ENCODE results near the gene PDCD1LG2. TPM values are rescaled to one million over a fixed set of nuclear protein-coding genes. Genes with fewer than 3 reads are reported as not detected.

The PDCD1LG2 gene
- total and polyA plus RNA-seq, 2 of the 8 experiments (the other 6 are each of a cell fraction or from before 2014, with no cell fraction given) = not detected

- Histone ChIP-seq H2BK20ac (ENCODE audit: low read length) (no peak overlapping the region), H3K9me3 (ENCODE audit: insufficient read depth in 2 of 2, low read depth in 1 of 2, low read length in 1 of 2) (no peaks in the 10 kb centered on the region), H2AK5ac (ENCODE audit: low read depth, low read length) (no peak overlapping the region), H3K9ac (replicated peaks in 1 of 4; ENCODE audit: extremely low read depth in 1 of 4, low read depth in 3 of 4, low read length in 3 of 4) (no peak overlapping the region), H4K8ac (ENCODE audit: extremely low read depth, insufficient read depth, low read length) (no peak overlapping the region), H3K23ac (ENCODE audit: insufficient read length) (no peak overlapping the region), H3K4me1 (replicated peaks in 1 of 4; ENCODE audit: control insufficient read depth in 3 of 4, insufficient read depth in 4 of 4, low read length in 3 of 4) (peaks cover 3 to 11% (median 6%) of the 10 kb centered on the region in 4 experiments; a peak in 5 of 7 replicates), H2BK12ac (ENCODE audit: low read depth, low read length) (no peak overlapping the region), H3K36me3 (ENCODE audit: control insufficient read depth in 2 of 4, insufficient read depth in 4 of 4, low read length in 3 of 4) (no peaks in the 10 kb centered on the region), H3K27ac (ENCODE audit: low read depth, low read length) (no peak overlapping the region), H4K20me1 (replicated peaks in 1 of 2; ENCODE audit: control insufficient read depth in 1 of 2, insufficient read depth in 2 of 2, low read length in 2 of 2) (no peaks in the 10 kb centered on the region), H4K5ac (ENCODE audit: insufficient read length, low read depth, low read length) (no peak overlapping the region), H2BK15ac (ENCODE audit: low read length) (no peak overlapping the region), H3K27me3 (replicated peaks in 1 of 4; ENCODE audit: control insufficient read depth in 3 of 4, extremely low read depth in 1 of 4, insufficient read depth in 3 of 4, low read length in 3 of 4) (no peaks in the 10 kb centered on the region), H2BK120ac (replicated peaks; ENCODE audit: low read depth, low read length) (no peak overlapping the region), H4K91ac (replicated peaks; ENCODE audit: insufficient read length, low read length) (no peak overlapping the region), H3K4me3 (ENCODE audit: extremely low read depth in 1 of 4, insufficient read depth in 2 of 4, low read depth in 3 of 4, low read length in 4 of 4) (no peak overlapping the region), H3K23me2 (ENCODE audit: low read depth, low read length) (no peaks in the 10 kb centered on the region), H3K14ac (ENCODE audit: insufficient read length) (no peak overlapping the region), H3K18ac (ENCODE audit: extremely low read depth, low read length) (no peak overlapping the region), H3K79me2 (ENCODE audit: control insufficient read depth in 1 of 2, insufficient read depth in 2 of 2, low read length in 2 of 2) (no peaks in the 10 kb centered on the region), H2AFZ (ENCODE audit: low read length) (no peak overlapping the region), H3K4ac (replicated peaks; ENCODE audit: insufficient read length, low read depth, low read length) (no peak overlapping the region), H3K79me1 (ENCODE audit: low read depth, low read length) (no peaks in the 10 kb centered on the region), H3K56ac (replicated peaks; ENCODE audit: insufficient read length, low read depth, low read length) (no peak overlapping the region), H3K4me2 (ENCODE audit: insufficient read depth in 1 of 2, low read depth in 2 of 2, low read length in 2 of 2) (no peak overlapping the region), H2BK5ac (ENCODE audit: low read depth, low read length) (no peak overlapping the region)
- CTCF ChIA-PET (ENCODE audit: partially characterized antibody) = no interaction called here
- DNase-seq (ENCODE audit: low read depth in 1 of 2, low spot score in 2 of 2) (no peak), FAIRE-seq (no peak)
- WGBS, 2 experiments (ENCODE audit: extremely low coverage in 1 of 2, insufficient coverage in 1 of 2, insufficient read length in 1 of 2, insufficient replicate concordance in 2 of 2, low coverage in 1 of 2, low lambda C conversion rate in 2 of 2, missing lambda C conversion rate in 1 of 2) = 94% methylated on average over 6 of the region's 6 CpGs; no CpG with 5 or more reads in 1 of the 2 experiments
- POLR2A ChIA-PET (ENCODE audit: partially characterized antibody) = no interaction called here
- TF ChIP-seq, protein P1, sequence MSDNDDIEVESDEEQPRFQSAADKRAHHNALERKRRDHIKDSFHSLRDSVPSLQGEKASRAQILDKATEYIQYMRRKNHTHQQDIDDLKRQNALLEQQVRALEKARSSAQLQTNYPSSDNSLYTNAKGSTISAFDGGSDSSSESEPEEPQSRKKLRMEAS (IDR thresholded peaks at IDR 0.05) = no peak
- TF ChIP-seq ASH2L (IDR thresholded peaks at IDR 0.05; ENCODE audit: low read length) (no peak), E2F6 (IDR thresholded peaks at IDR 0.05) (no peak), NRF1 (IDR thresholded peaks at IDR 0.05; ENCODE audit: low read depth, low read length) (no peak), RXRA (IDR thresholded peaks at IDR 0.05; ENCODE audit: insufficient read depth, low read depth, low read length) (no peak), RNF2 (IDR thresholded peaks at IDR 0.05; ENCODE audit: borderline replicate concordance, low read depth, low read length, missing control alignments, poor library complexity, severe bottlenecking) (no peak), CREB1 (IDR thresholded peaks at IDR 0.05) (no peak), SP1 (IDR thresholded peaks at IDR 0.05; ENCODE audit: low read depth, low read length) (no peak), GABPA (IDR thresholded peaks at IDR 0.05; ENCODE audit: borderline replicate concordance, insufficient read depth, low read length) (no peak), RBBP5 (IDR thresholded peaks at IDR 0.05; ENCODE audit: borderline replicate concordance, low read depth, low read length) (no peak), SIRT6 (IDR thresholded peaks at IDR 0.05; ENCODE audit: low read length) (no peak), JUND (IDR thresholded peaks at IDR 0.05; ENCODE audit: low read length) (no peak)
- TF ChIP-seq, protein P2, sequence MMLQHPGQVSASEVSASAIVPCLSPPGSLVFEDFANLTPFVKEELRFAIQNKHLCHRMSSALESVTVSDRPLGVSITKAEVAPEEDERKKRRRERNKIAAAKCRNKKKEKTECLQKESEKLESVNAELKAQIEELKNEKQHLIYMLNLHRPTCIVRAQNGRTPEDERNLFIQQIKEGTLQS (IDR thresholded peaks at IDR 0.05; ENCODE audit: insufficient read depth, low read depth, low read length) = no peak
Observed at GRCh38 chr9:5514617-5515260, 4.4 kb downstream of the PDCD1LG2 start.
